C4-2B (cell line): ENCODE measurements around the gene UPF2.

Experiments
- ZFX ChIP-seq: fragments of 450-650 bp; IDR thresholded peaks from 2 replicates; pipeline ENCODE4 v1.6.1; 2017
- TF ChIP-seq, protein P1 (sequence below): fragments of 450-650 bp; conservative IDR thresholded peaks from 2 replicates; pipeline ENCODE4 v1.5.1; 2017; ENCODE audit warnings: mild to moderate bottlenecking

GRCh38 chr10:12042797-12043651 is at the start of gene UPF2:
- TF ChIP-seq, protein P1, sequence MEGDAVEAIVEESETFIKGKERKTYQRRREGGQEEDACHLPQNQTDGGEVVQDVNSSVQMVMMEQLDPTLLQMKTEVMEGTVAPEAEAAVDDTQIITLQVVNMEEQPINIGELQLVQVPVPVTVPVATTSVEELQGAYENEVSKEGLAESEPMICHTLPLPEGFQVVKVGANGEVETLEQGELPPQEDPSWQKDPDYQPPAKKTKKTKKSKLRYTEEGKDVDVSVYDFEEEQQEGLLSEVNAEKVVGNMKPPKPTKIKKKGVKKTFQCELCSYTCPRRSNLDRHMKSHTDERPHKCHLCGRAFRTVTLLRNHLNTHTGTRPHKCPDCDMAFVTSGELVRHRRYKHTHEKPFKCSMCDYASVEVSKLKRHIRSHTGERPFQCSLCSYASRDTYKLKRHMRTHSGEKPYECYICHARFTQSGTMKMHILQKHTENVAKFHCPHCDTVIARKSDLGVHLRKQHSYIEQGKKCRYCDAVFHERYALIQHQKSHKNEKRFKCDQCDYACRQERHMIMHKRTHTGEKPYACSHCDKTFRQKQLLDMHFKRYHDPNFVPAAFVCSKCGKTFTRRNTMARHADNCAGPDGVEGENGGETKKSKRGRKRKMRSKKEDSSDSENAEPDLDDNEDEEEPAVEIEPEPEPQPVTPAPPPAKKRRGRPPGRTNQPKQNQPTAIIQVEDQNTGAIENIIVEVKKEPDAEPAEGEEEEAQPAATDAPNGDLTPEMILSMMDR: no peak
- TF ChIP-seq ZFX: no peak
